Measurements from ENCODE around the gene RTF2.

DNA sequence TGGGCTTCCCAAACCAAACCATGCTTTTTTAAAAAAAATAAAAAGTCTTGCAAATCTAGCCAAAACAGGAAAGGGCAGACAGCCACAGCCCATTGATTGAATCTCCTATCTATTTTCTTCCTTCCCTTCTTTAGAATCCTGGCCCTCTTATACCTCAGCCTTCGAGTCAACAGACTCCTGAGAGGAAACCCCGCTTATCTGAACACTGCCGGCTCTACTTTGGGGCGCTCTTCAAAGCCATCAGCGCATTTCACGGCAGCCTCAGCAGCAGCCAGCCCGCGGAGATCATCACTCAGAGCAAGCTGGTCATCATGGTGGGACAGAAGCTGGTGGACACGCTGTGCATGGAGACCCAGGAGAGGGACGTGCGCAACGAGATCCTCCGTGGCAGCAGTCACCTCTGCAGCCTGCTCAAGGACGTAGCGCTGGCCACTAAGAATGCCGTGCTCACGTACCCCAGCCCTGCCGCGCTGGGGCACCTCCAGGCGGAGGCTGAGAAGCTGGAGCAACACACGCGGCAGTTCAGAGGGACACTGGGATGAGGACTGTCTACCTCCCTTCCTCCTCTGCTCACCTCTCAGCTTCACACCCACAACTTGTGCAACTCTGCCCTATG lies 10.1 kb upstream of the RTF2 start:
- TF ChIP-seq, protein P1, sequence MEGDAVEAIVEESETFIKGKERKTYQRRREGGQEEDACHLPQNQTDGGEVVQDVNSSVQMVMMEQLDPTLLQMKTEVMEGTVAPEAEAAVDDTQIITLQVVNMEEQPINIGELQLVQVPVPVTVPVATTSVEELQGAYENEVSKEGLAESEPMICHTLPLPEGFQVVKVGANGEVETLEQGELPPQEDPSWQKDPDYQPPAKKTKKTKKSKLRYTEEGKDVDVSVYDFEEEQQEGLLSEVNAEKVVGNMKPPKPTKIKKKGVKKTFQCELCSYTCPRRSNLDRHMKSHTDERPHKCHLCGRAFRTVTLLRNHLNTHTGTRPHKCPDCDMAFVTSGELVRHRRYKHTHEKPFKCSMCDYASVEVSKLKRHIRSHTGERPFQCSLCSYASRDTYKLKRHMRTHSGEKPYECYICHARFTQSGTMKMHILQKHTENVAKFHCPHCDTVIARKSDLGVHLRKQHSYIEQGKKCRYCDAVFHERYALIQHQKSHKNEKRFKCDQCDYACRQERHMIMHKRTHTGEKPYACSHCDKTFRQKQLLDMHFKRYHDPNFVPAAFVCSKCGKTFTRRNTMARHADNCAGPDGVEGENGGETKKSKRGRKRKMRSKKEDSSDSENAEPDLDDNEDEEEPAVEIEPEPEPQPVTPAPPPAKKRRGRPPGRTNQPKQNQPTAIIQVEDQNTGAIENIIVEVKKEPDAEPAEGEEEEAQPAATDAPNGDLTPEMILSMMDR (IDR thresholded peaks at IDR 0.05) = no peak
- TF ChIP-seq POLR2A (IDR thresholded peaks at IDR 0.05) = no peak

Measured in tibial nerve (tissue), 3 donors.